GM23338 (cell line): ENCODE measurements around the gene MROH2B. TPM values are rescaled to one million over a fixed set of nuclear protein-coding genes. Genes with fewer than 3 reads are reported as not detected.

ENCODE experiments used
- ATAC-seq: fragments of 200-7000 bp; cut with Tn5 transposase; 3 replicates; pipeline ENCODE4 v1.9.1; 2020
- DNase-seq: peaks from one replicate; pipeline ENCODE4 v3.0.0-alpha.2; 2015; ENCODE audit warnings: low spot score
- H2AFZ ChIP-seq: fragments of 200-600 bp; sonication (generic); 2 replicates; pipeline ENCODE4 v1.8.0; 2016; ENCODE audit warnings: antibody characterized with exemption, mild to moderate bottlenecking, moderate library complexity
- H3F3A ChIP-seq: fragments of 200-600 bp; sonication (generic); replicated peaks from 2 replicates; pipeline ENCODE4 v1.8.0; 2017; ENCODE audit warnings: antibody characterized with exemption, mixed run types, low read depth
- H3K27ac ChIP-seq: fragments of 200-600 bp; sonication (generic); 2 replicates; pipeline ENCODE4 v1.6.1; 2016; ENCODE audit warnings: low read depth
- H3K27me3 ChIP-seq: fragments of 200-600 bp; sonication (generic); 2 replicates; pipeline ENCODE4 v1.8.0; 2016; ENCODE audit warnings: mild to moderate bottlenecking, mixed run types, moderate library complexity; ENCODE audit not compliant: insufficient read depth
- H3K36me3 ChIP-seq: fragments of 200-600 bp; sonication (generic); 2 replicates; pipeline ENCODE4 v1.8.0; 2016; ENCODE audit warnings: mild to moderate bottlenecking; ENCODE audit not compliant: insufficient read depth
- H3K4me1 ChIP-seq: fragments of 200-600 bp; sonication (generic); 2 replicates; pipeline ENCODE4 v1.8.0; 2016; ENCODE audit warnings: mild to moderate bottlenecking, moderate library complexity; ENCODE audit not compliant: insufficient read depth
- H3K4me2 ChIP-seq: fragments of 200-600 bp; sonication (generic); 2 replicates; pipeline ENCODE4 v1.7.1; 2017; ENCODE audit warnings: mixed run types
- H3K4me3 ChIP-seq: fragments of 200-600 bp; sonication (generic); 2 replicates; pipeline ENCODE4 v1.6.1; 2016; ENCODE audit warnings: mixed run types
- H3K79me2 ChIP-seq: fragments of 200-600 bp; sonication (generic); replicated peaks from 2 replicates; pipeline ENCODE4 v1.8.0; 2017; ENCODE audit warnings: mild to moderate bottlenecking; ENCODE audit not compliant: insufficient read depth
- H3K9me2 ChIP-seq: fragments of 200-600 bp; sonication (generic); 2 replicates; pipeline ENCODE4 v1.8.0; 2017; ENCODE audit not compliant: insufficient read depth
- H4K20me1 ChIP-seq: fragments of 200-600 bp; sonication (generic); replicated peaks from 2 replicates; pipeline ENCODE4 v1.8.0; 2017; ENCODE audit warnings: mild to moderate bottlenecking; ENCODE audit not compliant: insufficient read depth
- H3K27ac Mint-ChIP-seq: 2 replicates; pipeline ENCODE4 v1.8.0; 2020; ENCODE audit warnings: inconsistent platforms, mild to moderate bottlenecking, moderate library complexity, mixed read lengths
- H3K27me3 Mint-ChIP-seq: 3 replicates; pipeline ENCODE4 v1.8.0; 2022; ENCODE audit warnings: low read depth, mild to moderate bottlenecking, moderate library complexity, mixed read lengths, inconsistent platforms; ENCODE audit not compliant: insufficient read depth, poor library complexity
- H3K36me3 Mint-ChIP-seq: 3 replicates; pipeline ENCODE4 v1.8.0; 2021; ENCODE audit warnings: low read depth, mild to moderate bottlenecking, inconsistent platforms, moderate library complexity, mixed read lengths
- H3K4me1 Mint-ChIP-seq: 3 replicates; pipeline ENCODE4 v1.8.0; 2020; ENCODE audit warnings: mild to moderate bottlenecking, inconsistent platforms, mixed read lengths
- H3K4me3 Mint-ChIP-seq: 3 replicates; pipeline ENCODE4 v1.8.0; 2021; ENCODE audit warnings: moderate library complexity, mild to moderate bottlenecking, inconsistent platforms, mixed read lengths
- H3K9me3 Mint-ChIP-seq: 3 replicates; pipeline ENCODE4 v1.8.0; 2020; ENCODE audit warnings: moderate library complexity, mild to moderate bottlenecking, inconsistent platforms, mixed read lengths
- CREB1 ChIP-seq: fragments of 250-450 bp; sonication (Bioruptor Pico); IDR thresholded peaks from 2 replicates; pipeline ENCODE4 v1.5.0; 2020; ENCODE audit warnings: low read depth, mild to moderate bottlenecking, moderate library complexity
- CTCF ChIP-seq, 2 experiments: fragments of 200-600 bp in 1 of 2; sonication (generic) in 1 of 2; conservative IDR thresholded peaks; 2 replicates each; pipeline versions ENCODE4 v1.5.1 to v1.6.1; 2016 to 2017; ENCODE audit warnings: antibody characterized with exemption in 2 of 2, low read depth in 2 of 2, mild to moderate bottlenecking in 2 of 2, moderate library complexity in 1 of 2
- ETS1 ChIP-seq: IDR thresholded peaks from 2 replicates; pipeline ENCODE4 v1.6.1; 2016; ENCODE audit warnings: antibody characterized with exemption
- EZH2 ChIP-seq: fragments of 200-600 bp; sonication (generic); IDR thresholded peaks from one replicate; pipeline ENCODE4 v1.8.0; 2017; ENCODE audit warnings: antibody characterized with exemption, mild to moderate bottlenecking, low read depth; ENCODE audit not compliant: unreplicated experiment
- EZH2phosphoT487 ChIP-seq: fragments of 200-600 bp; sonication (generic); IDR thresholded peaks from one replicate; pipeline ENCODE4 v1.8.1; 2018; ENCODE audit warnings: antibody characterized with exemption; ENCODE audit not compliant: unreplicated experiment
- JUNB ChIP-seq: IDR thresholded peaks from one replicate; pipeline ENCODE4 v1.6.1; 2016; ENCODE audit warnings: antibody characterized with exemption; ENCODE audit not compliant: unreplicated experiment
- NANOG ChIP-seq: IDR thresholded peaks from 2 replicates; pipeline ENCODE4 v1.6.1; 2016; ENCODE audit warnings: antibody characterized with exemption, borderline replicate concordance
- POLR2AphosphoS5 ChIP-seq: IDR thresholded peaks from 2 replicates; pipeline ENCODE4 v1.6.1; 2016; ENCODE audit warnings: antibody characterized with exemption, low read depth
- REST ChIP-seq: IDR thresholded peaks from one replicate; pipeline ENCODE4 v1.6.1; 2018; ENCODE audit warnings: antibody characterized with exemption; ENCODE audit not compliant: unreplicated experiment
- STAT1 ChIP-seq: IDR thresholded peaks from one replicate; pipeline ENCODE4 v1.6.1; 2016; ENCODE audit warnings: antibody characterized with exemption; ENCODE audit not compliant: unreplicated experiment
- ZNF114 ChIP-seq: fragments of 250-450 bp; sonication (Bioruptor Pico); IDR thresholded peaks from 2 replicates; pipeline ENCODE4 v1.5.0; 2020; ENCODE audit warnings: mild to moderate bottlenecking, moderate library complexity
- ZNF331 ChIP-seq: fragments of 250-450 bp; sonication (Bioruptor Pico); IDR thresholded peaks from 2 replicates; pipeline ENCODE4 v1.5.0; 2020; ENCODE audit warnings: low read depth, mild to moderate bottlenecking, moderate library complexity
- ZNF462 ChIP-seq: fragments of 250-450 bp; sonication (Bioruptor Pico); IDR thresholded peaks from 2 replicates; pipeline ENCODE4 v1.5.0; 2020; ENCODE audit warnings: mild to moderate bottlenecking, moderate library complexity
- polyA plus RNA-seq: library from polyadenylated mRNA; unstranded; fragments of >200 nt; fragmentation: Nextera tagmentation; extraction: Ambion mirVana; gene quantifications from 2 replicates; pipeline ENCODE4 v1.2.1, GENCODE V29; 2016
- total RNA-seq: library from RNA; depleted of rRNA; stranded (reverse); fragments of >200 nt; shearing (Covaris generic); gene quantifications from 2 replicates; pipeline ENCODE4 v1.2.3, GENCODE V29; 2014

Gene MROH2B
- total and polyA plus RNA-seq, 2 experiments from 2014 or later, result not detected

- Histone ChIP-seq H3K27me3 (no peaks in the 10 kb centered on the region), H3K9me2 (no peaks in the 10 kb centered on the region), H3F3A (no peaks in the 10 kb centered on the region), H2AFZ (peak overlapping the region; percentile 43; the same call in 1 of the 2 replicates), H3K4me3 (no peak overlapping the region), H3K27ac (no peak overlapping the region), H3K36me3 (no peaks in the 10 kb centered on the region), H3K4me2 (no peak overlapping the region), H4K20me1 (no peaks in the 10 kb centered on the region), H3K4me1 (no peaks in the 10 kb centered on the region), H3K79me2 (no peaks in the 10 kb centered on the region)
- Mint-ChIP-seq H3K9me3 (no peaks in the 10 kb centered on the region; the same call in 2 of the 3 replicates), H3K36me3 (no peaks in the 10 kb centered on the region), H3K27me3 (peaks cover 3% of the 10 kb centered on the region), H3K4me3 (no peak overlapping the region), H3K4me1 (no peaks in the 10 kb centered on the region), H3K27ac (peak overlapping the region; percentile 53; the same call in 1 of the 2 replicates)
- ATAC-seq, result no peak
- DNase-seq, result peak; percentile 3
- TF ChIP-seq EZH2phosphoT487 (no peak), ZNF114 (CRISPR knock-in tag) (no peak), REST (no peak), CTCF (conservative IDR thresholded peaks at IDR 0.05; ENCODE audit: low read depth in 2 of 2) (no peak), CREB1 (CRISPR knock-in tag) (no peak), ZNF331 (CRISPR knock-in tag) (no peak), ZNF462 (CRISPR knock-in tag) (no peak), POLR2AphosphoS5 (no peak), STAT1 (no peak), EZH2 (no peak), NANOG (no peak), ETS1 (no peak), JUNB (no peak)
Measured at GRCh38 chr5:40988746-40989510, 82.2 kb downstream of the MROH2B start.
